ENCODE data around the gene SLC35F3.
"Not testable (repeated sequence)": the region's sequence is repeated elsewhere in the genome, so short reads cannot be mapped to it uniquely, and the experiment has no call there.

GRCh38 chr1:233891151-233891550, 13.3 kb upstream of the SLC35F3 start:
- TF ChIP-seq, protein P1, sequence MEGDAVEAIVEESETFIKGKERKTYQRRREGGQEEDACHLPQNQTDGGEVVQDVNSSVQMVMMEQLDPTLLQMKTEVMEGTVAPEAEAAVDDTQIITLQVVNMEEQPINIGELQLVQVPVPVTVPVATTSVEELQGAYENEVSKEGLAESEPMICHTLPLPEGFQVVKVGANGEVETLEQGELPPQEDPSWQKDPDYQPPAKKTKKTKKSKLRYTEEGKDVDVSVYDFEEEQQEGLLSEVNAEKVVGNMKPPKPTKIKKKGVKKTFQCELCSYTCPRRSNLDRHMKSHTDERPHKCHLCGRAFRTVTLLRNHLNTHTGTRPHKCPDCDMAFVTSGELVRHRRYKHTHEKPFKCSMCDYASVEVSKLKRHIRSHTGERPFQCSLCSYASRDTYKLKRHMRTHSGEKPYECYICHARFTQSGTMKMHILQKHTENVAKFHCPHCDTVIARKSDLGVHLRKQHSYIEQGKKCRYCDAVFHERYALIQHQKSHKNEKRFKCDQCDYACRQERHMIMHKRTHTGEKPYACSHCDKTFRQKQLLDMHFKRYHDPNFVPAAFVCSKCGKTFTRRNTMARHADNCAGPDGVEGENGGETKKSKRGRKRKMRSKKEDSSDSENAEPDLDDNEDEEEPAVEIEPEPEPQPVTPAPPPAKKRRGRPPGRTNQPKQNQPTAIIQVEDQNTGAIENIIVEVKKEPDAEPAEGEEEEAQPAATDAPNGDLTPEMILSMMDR (optimal IDR thresholded peaks at IDR 0.05 in 1 of 3, IDR thresholded peaks at IDR 0.05 in 1 of 3, conservative IDR thresholded peaks at IDR 0.05 in 1 of 3; ENCODE audit: extremely low read depth in 1 of 3, insufficient read depth in 2 of 3, low read length in 3 of 3) = not testable (repeated sequence)
- TF ChIP-seq EZH2 (IDR thresholded peaks at IDR 0.05; ENCODE audit: low read length) = not testable (repeated sequence)
